GM12865 (cell line): Measurements from ENCODE around the gene VWA8.

Source experiments
- DNase-seq: peaks from one replicate; pipeline ENCODE4 v3.0.0; 2010; ENCODE audit warnings: low read depth
- H3K4me3 ChIP-seq: 2 replicates; pipeline ENCODE4 v1.5.1; 2011; ENCODE audit warnings: mild to moderate bottlenecking, low read depth, low read length, control low read depth
- TF ChIP-seq, protein P1 (sequence below): IDR thresholded peaks from 2 replicates; pipeline ENCODE4 v1.5.1; 2011; ENCODE audit warnings: low read length, control low read depth, low read depth, inconsistent platforms; ENCODE audit not compliant: insufficient read depth; ENCODE audit errors: missing control alignments

The VWA8 gene

GRCh38 chr13:41590122-41590521 lies 370.8 kb downstream of the VWA8 start:
- no peak overlapping the region for H3K4me3 ChIP-seq
- no peak for DNase-seq
- TF ChIP-seq, protein P1, sequence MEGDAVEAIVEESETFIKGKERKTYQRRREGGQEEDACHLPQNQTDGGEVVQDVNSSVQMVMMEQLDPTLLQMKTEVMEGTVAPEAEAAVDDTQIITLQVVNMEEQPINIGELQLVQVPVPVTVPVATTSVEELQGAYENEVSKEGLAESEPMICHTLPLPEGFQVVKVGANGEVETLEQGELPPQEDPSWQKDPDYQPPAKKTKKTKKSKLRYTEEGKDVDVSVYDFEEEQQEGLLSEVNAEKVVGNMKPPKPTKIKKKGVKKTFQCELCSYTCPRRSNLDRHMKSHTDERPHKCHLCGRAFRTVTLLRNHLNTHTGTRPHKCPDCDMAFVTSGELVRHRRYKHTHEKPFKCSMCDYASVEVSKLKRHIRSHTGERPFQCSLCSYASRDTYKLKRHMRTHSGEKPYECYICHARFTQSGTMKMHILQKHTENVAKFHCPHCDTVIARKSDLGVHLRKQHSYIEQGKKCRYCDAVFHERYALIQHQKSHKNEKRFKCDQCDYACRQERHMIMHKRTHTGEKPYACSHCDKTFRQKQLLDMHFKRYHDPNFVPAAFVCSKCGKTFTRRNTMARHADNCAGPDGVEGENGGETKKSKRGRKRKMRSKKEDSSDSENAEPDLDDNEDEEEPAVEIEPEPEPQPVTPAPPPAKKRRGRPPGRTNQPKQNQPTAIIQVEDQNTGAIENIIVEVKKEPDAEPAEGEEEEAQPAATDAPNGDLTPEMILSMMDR, result no peak

DNA sequence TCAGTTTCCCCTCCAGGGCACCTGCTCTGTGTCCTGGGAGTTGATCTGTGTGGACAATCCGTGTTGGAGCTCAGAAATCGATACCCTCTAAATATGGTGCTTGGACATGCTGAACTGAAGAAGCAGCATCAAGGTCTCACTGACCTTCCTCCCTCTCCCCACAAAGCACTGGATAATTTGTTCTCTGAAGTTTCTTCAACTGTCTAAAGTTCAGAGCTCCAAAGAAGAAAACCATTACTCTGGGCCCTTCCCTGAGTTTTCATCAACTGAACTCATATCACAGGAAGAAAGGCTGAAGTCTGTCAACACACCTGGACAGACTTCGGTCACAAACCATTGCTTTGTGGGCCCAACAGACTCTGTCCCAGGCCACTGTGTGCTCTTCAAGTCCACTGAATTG lies 371.5 kb downstream of the VWA8 start:
- no peak overlapping the region for H3K4me3 ChIP-seq
- no peak for DNase-seq
- TF ChIP-seq, protein P1, result no peak

- TF ChIP-seq, protein P1, result no peak
- H3K4me3 ChIP-seq, result no peak overlapping the region
- no peak for DNase-seq
Measured at GRCh38 chr13:41588899-41589298, 372.0 kb downstream of the VWA8 start.

- TF ChIP-seq, protein P1, result no peak
- no peak overlapping the region for H3K4me3 ChIP-seq
- DNase-seq, result no peak
Measured at GRCh38 chr13:41588448-41588847, 372.5 kb downstream of the VWA8 start.

GRCh38 chr13:41587490-41587889 lies 373.4 kb downstream of the VWA8 start:
- TF ChIP-seq, protein P1, result no peak
- DNase-seq, result no peak
- no peak overlapping the region for H3K4me3 ChIP-seq

GRCh38 chr13:41586216-41586615 lies 374.7 kb downstream of the VWA8 start:
- DNase-seq, result no peak
- no peak overlapping the region for H3K4me3 ChIP-seq
- TF ChIP-seq, protein P1, result no peak

GRCh38 chr13:41582027-41582463 lies 378.9 kb downstream of the VWA8 start:
- DNase-seq, result no peak
- TF ChIP-seq, protein P1, result no peak
- no peak overlapping the region for H3K4me3 ChIP-seq
